Chondrocyte (in vitro differentiated cells): ENCODE measurements around the gene DUSP9. TPM values are rescaled to one million over a fixed set of nuclear protein-coding genes. Genes with fewer than 3 reads are reported as not detected.

Experiments used
- DNase-seq: peaks from one replicate; pipeline ENCODE4 v3.0.0; 2021; ENCODE audit warnings: mixed read lengths, low spot score
- H3K27ac Mint-ChIP-seq: one replicate; pipeline ENCODE4 v1.8.0; 2021; ENCODE audit warnings: mild to moderate bottlenecking, moderate library complexity, mixed read lengths; ENCODE audit not compliant: unreplicated experiment
- H3K27me3 Mint-ChIP-seq: 2 replicates; pipeline ENCODE4 v1.8.0; 2021; ENCODE audit warnings: low read depth, mixed read lengths
- H3K36me3 Mint-ChIP-seq: 2 replicates; pipeline ENCODE4 v1.8.0; 2021; ENCODE audit warnings: low read depth, mixed read lengths
- H3K4me1 Mint-ChIP-seq: 2 replicates; pipeline ENCODE4 v1.8.0; 2021; ENCODE audit warnings: low read depth, mild to moderate bottlenecking, mixed read lengths
- H3K4me3 Mint-ChIP-seq: one replicate; pipeline ENCODE4 v1.8.0; 2021; ENCODE audit warnings: mild to moderate bottlenecking, moderate library complexity, mixed read lengths; ENCODE audit not compliant: unreplicated experiment
- H3K9me3 Mint-ChIP-seq: 2 replicates; pipeline ENCODE4 v1.8.0; 2021; ENCODE audit warnings: low read depth, mixed read lengths
- CTCF ChIP-seq: fragments of 200-600 bp; sonication (generic); IDR thresholded peaks from 2 replicates; pipeline ENCODE4 v1.5.0; 2021; ENCODE audit warnings: antibody characterized with exemption, mild to moderate bottlenecking, moderate library complexity
- long read RNA-seq: library from polyadenylated mRNA; stranded (forward); transcript quantifications from one replicate; pipeline ENCODE4 v2.0.0, GENCODE V29; 2021
- total RNA-seq: library from RNA; stranded (reverse); gene quantifications from 3 replicates; pipeline ENCODE4 v1.2.1, GENCODE V29; 2021

DUSP9 gene, protein sequence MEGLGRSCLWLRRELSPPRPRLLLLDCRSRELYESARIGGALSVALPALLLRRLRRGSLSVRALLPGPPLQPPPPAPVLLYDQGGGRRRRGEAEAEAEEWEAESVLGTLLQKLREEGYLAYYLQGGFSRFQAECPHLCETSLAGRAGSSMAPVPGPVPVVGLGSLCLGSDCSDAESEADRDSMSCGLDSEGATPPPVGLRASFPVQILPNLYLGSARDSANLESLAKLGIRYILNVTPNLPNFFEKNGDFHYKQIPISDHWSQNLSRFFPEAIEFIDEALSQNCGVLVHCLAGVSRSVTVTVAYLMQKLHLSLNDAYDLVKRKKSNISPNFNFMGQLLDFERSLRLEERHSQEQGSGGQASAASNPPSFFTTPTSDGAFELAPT
- 0.13 to 0.77 TPM in 2 of 3 replicates, not detected in the other for total RNA-seq
- long read RNA-seq, partial matches to known transcripts, result 0 of 1 reads
- long read RNA-seq, other reads (novel, unspliced or antisense), result 1 of 1 reads

GRCh38 chrX:153646620-153647373 is at the start of gene DUSP9:
Gene DUSP9 (plus strand): TSS chrX:153647203. CDS start chrX:153647954, 751 bp downstream.
- no peak for TF ChIP-seq CTCF
- peaks cover 5% of the 10 kb centered on the region for H3K4me1 Mint-ChIP-seq
- H3K27me3 Mint-ChIP-seq, result peaks cover 15% of the 10 kb centered on the region
- no peak within 1 kb of the TSS for H3K4me3 Mint-ChIP-seq
- H3K27ac Mint-ChIP-seq, result no peak within 1 kb of the TSS
- H3K36me3 Mint-ChIP-seq, result no peaks in the 10 kb centered on the region
- no peaks in the 10 kb centered on the region for H3K9me3 Mint-ChIP-seq
- DNase-seq, result peak; percentile 92

DNA sequence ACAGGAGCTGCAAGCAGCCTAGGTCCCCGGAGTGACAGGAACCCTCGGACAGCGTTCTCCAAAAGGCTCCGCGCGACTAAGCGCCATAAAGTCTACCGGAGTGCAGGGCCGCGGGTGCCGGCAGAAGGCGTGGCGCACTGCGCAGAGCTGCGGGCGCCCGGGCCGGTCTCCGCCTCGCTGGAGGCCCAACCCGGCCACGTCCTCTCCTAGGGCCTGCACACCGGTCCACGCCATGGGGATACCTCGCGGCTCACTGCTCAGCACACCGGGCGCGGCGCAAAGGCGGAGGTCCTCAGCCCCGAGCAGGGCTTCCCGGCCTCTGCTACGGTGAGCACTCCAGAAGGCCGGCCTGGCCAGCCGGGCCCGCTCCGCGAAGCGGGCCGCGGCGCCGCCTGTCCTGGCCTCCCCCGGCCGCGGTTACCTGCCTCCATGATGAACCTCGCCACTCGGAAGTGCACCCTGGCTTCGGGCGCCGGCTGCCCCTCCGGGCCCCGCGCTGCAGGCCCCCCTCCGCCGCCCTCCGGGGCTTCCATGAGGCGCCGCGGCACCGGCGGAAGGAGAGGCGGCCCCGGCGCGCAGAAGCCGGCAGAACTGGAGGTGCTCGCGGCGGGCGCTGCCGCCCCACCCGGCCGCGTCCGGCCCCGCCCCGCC is 48.3 kb upstream of the DUSP9 start, which contains the start of gene CCNQ:
Gene CCNQ, minus strand, starts transcription at position 599 of the 651 bp plus-strand sequence. Its CDS starts 66 bp downstream, at position 533.
- DNase-seq, result peak; percentile 90
- Mint-ChIP-seq H3K27ac (peak within 1 kb of the TSS; percentile 45), H3K4me1 (peaks cover 16% of the 10 kb centered on the region), H3K27me3 (no peaks in the 10 kb centered on the region), H3K36me3 (peaks cover 9% of the 10 kb centered on the region), H3K9me3 (peaks cover 3% of the 10 kb centered on the region), H3K4me3 (peak within 1 kb of the TSS; percentile 83)
- peak; percentile 15 for TF ChIP-seq CTCF

DNA sequence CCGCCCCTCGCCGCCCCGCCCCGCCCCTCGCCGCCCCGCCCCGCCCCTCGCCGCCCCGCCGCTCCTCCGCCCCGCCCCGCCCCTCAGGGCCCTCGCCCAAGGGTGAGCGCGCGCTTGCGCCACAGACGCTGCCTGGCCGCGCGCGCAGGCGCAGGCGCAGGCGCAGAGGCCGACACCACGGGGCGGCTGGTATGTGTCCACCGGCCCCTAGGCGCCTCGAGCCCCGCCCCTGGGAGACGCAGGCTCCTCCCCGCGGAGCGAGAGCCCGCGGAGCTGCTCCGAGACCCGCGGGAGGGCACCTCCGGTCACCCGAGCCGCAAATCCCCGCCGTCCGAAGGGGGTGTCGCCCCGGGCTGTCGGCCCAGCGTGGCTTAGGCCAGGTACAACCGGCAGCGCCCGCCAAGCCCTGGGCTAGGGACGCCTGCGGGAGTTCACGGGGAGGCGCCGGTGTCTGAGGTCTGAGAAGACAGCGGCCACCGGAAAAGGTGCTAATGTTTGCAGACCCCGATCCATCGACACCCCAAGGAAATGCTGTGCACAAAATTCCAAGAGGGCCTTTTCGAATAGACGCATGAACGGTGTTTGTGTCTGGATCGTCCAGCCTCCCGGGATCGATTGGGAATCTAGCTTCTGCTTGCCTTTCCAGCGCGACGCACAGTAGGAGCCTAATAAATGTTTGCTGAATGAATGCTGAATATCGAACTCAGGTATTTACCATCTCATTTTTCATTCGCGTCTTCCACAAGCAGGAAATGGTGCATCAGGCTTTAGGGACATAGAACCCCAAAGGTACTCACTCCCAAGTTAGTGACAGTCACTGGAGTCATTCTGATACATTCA is 47.6 kb upstream of the DUSP9 start:
- Mint-ChIP-seq H3K4me3 (peak overlapping the region; percentile 70), H3K27me3 (no peaks in the 10 kb centered on the region), H3K4me1 (peaks cover 16% of the 10 kb centered on the region), H3K27ac (no peak overlapping the region), H3K36me3 (peaks cover 6% of the 10 kb centered on the region), H3K9me3 (peaks cover 3% of the 10 kb centered on the region)
- DNase-seq, result peak; percentile 94
- TF ChIP-seq CTCF, result no peak

DNA sequence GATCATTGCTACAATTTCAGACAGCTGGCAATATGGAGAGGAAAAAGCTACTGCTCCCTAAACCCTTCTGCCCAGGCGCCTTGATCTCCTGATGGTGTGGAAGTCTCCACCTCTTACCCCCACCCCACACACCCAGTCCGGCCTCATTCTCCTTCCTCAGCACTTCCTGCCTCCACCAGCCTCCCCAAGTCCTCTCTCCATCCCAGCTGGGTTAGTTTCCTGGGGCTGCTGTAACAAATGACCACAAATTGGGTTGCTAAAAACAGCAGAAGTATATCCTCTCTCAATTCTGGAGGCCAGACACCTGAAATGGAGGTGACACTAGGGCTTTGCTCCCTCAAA is 47.0 kb upstream of the DUSP9 start:
- Mint-ChIP-seq H3K4me1 (peaks cover 16% of the 10 kb centered on the region), H3K27me3 (no peaks in the 10 kb centered on the region), H3K9me3 (peaks cover 3% of the 10 kb centered on the region), H3K4me3 (peak overlapping the region; percentile 70), H3K36me3 (peaks cover 4% of the 10 kb centered on the region), H3K27ac (no peak overlapping the region)
- no peak for TF ChIP-seq CTCF
- DNase-seq, result peak; percentile 36
